HEK293 (cell line): ENCODE data around the gene ENO2.

ENCODE experiments used
- CTCF ChIA-PET: fragments of 350-600 bp; formaldehyde crosslinking; extraction: SDS; loops from one replicate; lab custom pipeline; 2021; ENCODE audit warnings: antibody characterized with exemption; lab: Yijun Ruan, JAX
- POLR2A ChIA-PET: fragments of 300-600 bp; formaldehyde crosslinking; extraction: SDS; loops from one replicate; lab custom pipeline; 2020; ENCODE audit warnings: antibody characterized with exemption, inconsistent platforms; lab: Yijun Ruan, JAX
- H3K27ac ChIP-seq: fragments of 200-500 bp; sonication (Bioruptor generic); 2 replicates; pipeline ENCODE4 v1.5.1; 2014; ENCODE audit warnings: low read depth, low read length, control low read depth, inconsistent platforms; ENCODE audit errors: extremely low read depth
- H3K36me3 ChIP-seq, 2 experiments: fragments of 200-500 bp in 1 of 2; sonication (Bioruptor generic) in 1 of 2; 1 replicate in 1 of 2; 2 replicates in 1 of 2; pipeline ENCODE4 v1.5.1; 2014 to 2017; ENCODE audit warnings: inconsistent platforms in 2 of 2, low read length in 2 of 2; ENCODE audit not compliant: control insufficient read depth in 2 of 2, insufficient read depth in 1 of 2
- H3K4me1 ChIP-seq: fragments of 200-500 bp; sonication (Bioruptor generic); 2 replicates; pipeline ENCODE4 v1.5.1; 2014; ENCODE audit warnings: mild to moderate bottlenecking, low read length, inconsistent platforms; ENCODE audit not compliant: control insufficient read depth, insufficient read depth
- H3K4me3 ChIP-seq: 2 replicates; pipeline ENCODE4 v1.5.1; 2011; ENCODE audit warnings: low read depth, mild to moderate bottlenecking, control low read depth, low read length, moderate library complexity
- H3K9me3 ChIP-seq: fragments of 200-500 bp; sonication (Bioruptor generic); 2 replicates; pipeline ENCODE4 v1.5.1; 2014; ENCODE audit warnings: low read depth, low read length, inconsistent platforms; ENCODE audit not compliant: control insufficient read depth, insufficient read depth
- GFI1B ChIP-seq: fragments of 450-650 bp; formaldehyde crosslinking; IDR thresholded peaks from 2 replicates; pipeline ENCODE4 v1.5.1; 2016; ENCODE audit warnings: missing biosample characterization, missing genetic modification characterization
- IKZF3 ChIP-seq: fragments of 450-650 bp; IDR thresholded peaks from 2 replicates; pipeline ENCODE4 v1.5.0; 2018; ENCODE audit warnings: missing biosample characterization, mild to moderate bottlenecking, missing genetic modification characterization, moderate library complexity
- KLF16 ChIP-seq: fragments of 450-650 bp; formaldehyde crosslinking; IDR thresholded peaks from 2 replicates; pipeline ENCODE4 v1.5.1; 2017; ENCODE audit warnings: missing biosample characterization, missing genetic modification characterization
- KLF7 ChIP-seq: fragments of 450-650 bp; formaldehyde crosslinking; IDR thresholded peaks from 2 replicates; pipeline ENCODE4 v1.5.1; 2016; ENCODE audit warnings: missing biosample characterization, missing genetic modification characterization, borderline replicate concordance
- OSR2 ChIP-seq: fragments of 450-650 bp; formaldehyde crosslinking; IDR thresholded peaks from 2 replicates; pipeline ENCODE4 v1.5.1; 2016; ENCODE audit warnings: missing biosample characterization, missing genetic modification characterization
- ZBTB20 ChIP-seq: fragments of 450-650 bp; formaldehyde crosslinking; IDR thresholded peaks from 2 replicates; pipeline ENCODE4 v1.5.1; 2016; ENCODE audit warnings: missing biosample characterization, missing genetic modification characterization
- ZBTB48 ChIP-seq: fragments of 450-650 bp; formaldehyde crosslinking; IDR thresholded peaks from 2 replicates; pipeline ENCODE4 v1.5.1; 2016; ENCODE audit warnings: missing biosample characterization, missing genetic modification characterization
- ZIC2 ChIP-seq: fragments of 450-650 bp; formaldehyde crosslinking; IDR thresholded peaks from 2 replicates; pipeline ENCODE4 v1.5.1; 2016; ENCODE audit warnings: missing biosample characterization, missing genetic modification characterization
- ZNF518A ChIP-seq: fragments of 450-650 bp; formaldehyde crosslinking; conservative IDR thresholded peaks from 2 replicates; pipeline ENCODE4 v1.5.1; 2016; ENCODE audit warnings: low read depth, missing biosample characterization, missing genetic modification characterization
- ZNF530 ChIP-seq: fragments of 450-650 bp; formaldehyde crosslinking; IDR thresholded peaks from 2 replicates; pipeline ENCODE4 v1.5.1; 2016; ENCODE audit warnings: low read depth, missing biosample characterization, missing genetic modification characterization
- ZNF549 ChIP-seq: fragments of 450-650 bp; IDR thresholded peaks from 2 replicates; pipeline ENCODE4 v1.5.1; 2018; ENCODE audit warnings: missing biosample characterization, missing genetic modification characterization, mild to moderate bottlenecking, inconsistent platforms, moderate library complexity
- ZNF560 ChIP-seq: fragments of 450-650 bp; formaldehyde crosslinking; IDR thresholded peaks from 2 replicates; pipeline ENCODE4 v1.5.1; 2017; ENCODE audit warnings: missing biosample characterization, missing genetic modification characterization, borderline replicate concordance
- ZNF600 ChIP-seq: fragments of 450-650 bp; formaldehyde crosslinking; IDR thresholded peaks from 2 replicates; pipeline ENCODE4 v1.5.1; 2016; ENCODE audit warnings: missing biosample characterization, missing genetic modification characterization
- ZNF701 ChIP-seq: fragments of 450-650 bp; formaldehyde crosslinking; IDR thresholded peaks from 2 replicates; pipeline ENCODE4 v1.5.1; 2016; ENCODE audit warnings: missing biosample characterization, missing genetic modification characterization
- ZNF768 ChIP-seq: fragments of 450-650 bp; formaldehyde crosslinking; IDR thresholded peaks from 2 replicates; pipeline ENCODE4 v1.5.1; 2018; ENCODE audit warnings: missing biosample characterization, mild to moderate bottlenecking, missing genetic modification characterization
- ZNF777 ChIP-seq: fragments of 450-650 bp; formaldehyde crosslinking; IDR thresholded peaks from 2 replicates; pipeline ENCODE4 v1.5.1; 2017; ENCODE audit warnings: missing biosample characterization, missing genetic modification characterization, borderline replicate concordance
- ZNF792 ChIP-seq: fragments of 450-650 bp; formaldehyde crosslinking; IDR thresholded peaks from 2 replicates; pipeline ENCODE4 v1.5.1; 2016; ENCODE audit warnings: missing biosample characterization, missing genetic modification characterization

ENO2 gene

GRCh38 chr12:6890789-6891645 is 23.4 kb upstream of the ENO2 start (continued):
- TF ChIP-seq ZNF518A (tag by site-specific recombination) = 0 out of 2 replicates have a peak, but pooled peaks have one; percentile 10
- TF ChIP-seq ZNF600 (tag by site-specific recombination) = 0 out of 2 replicates have a peak, but pooled peaks have one; percentile 62
- no peak; the same call in none of the 2 replicates for TF ChIP-seq OSR2 (tag by site-specific recombination)
- peak; percentile 58; the same call in 1 of the 2 replicates for TF ChIP-seq IKZF3 (tag by site-specific recombination)
- peak; percentile 57; the same call in 1 of the 2 replicates for TF ChIP-seq KLF16 (tag by site-specific recombination)
- no peak for TF ChIP-seq ZBTB48 (tag by site-specific recombination)
- peak; percentile 52; the same call in 1 of the 2 replicates for TF ChIP-seq ZBTB20
- TF ChIP-seq ZIC2 = peak; percentile 79

GRCh38 chr12:6891646-6892001 is 22.8 kb upstream of the ENO2 start:
- CTCF ChIA-PET = interaction anchor here (0.6 to 2.4 kb wide), 23 partner anchors 10 to 202 kb away, joined by 3 to 35 read pairs (median 5); partner anchors contain the start of genes C12orf57, RNU7-1 and SPSB2
- Histone ChIP-seq H3K27ac (peak overlapping the region; percentile 61), H3K4me3 (peak overlapping the region; percentile 30; the same call in 1 of the 2 replicates), H3K4me1 (no peaks in the 10 kb centered on the region), H3K36me3 (no peaks in the 10 kb centered on the region), H3K9me3 (no peaks in the 10 kb centered on the region)
- POLR2A ChIA-PET = interaction anchor here (0.6 to 2.8 kb wide), 21 partner anchors 10 to 282 kb away, joined by 3 to 56 read pairs (median 6); partner anchors contain the start of genes C12orf57, CDCA3, ENO2 and LRRC23
- TF ChIP-seq KLF7 (tag by site-specific recombination) = no peak
- TF ChIP-seq ZNF768 (tag by site-specific recombination) = no peak
- TF ChIP-seq ZNF530 (tag by site-specific recombination) = no peak
- TF ChIP-seq ZNF792 (tag by site-specific recombination) = no peak
- no peak for TF ChIP-seq ZNF560
- TF ChIP-seq ZNF518A (tag by site-specific recombination) = no peak
- TF ChIP-seq ZNF701 = no peak
- TF ChIP-seq ZNF549 (tag by site-specific recombination) = no peak
- TF ChIP-seq ZNF777 = no peak
- no peak for TF ChIP-seq GFI1B (tag by site-specific recombination)
